ENCODE results near the gene SLC1A4.

- TF ChIP-seq CTCF (IDR thresholded peaks at IDR 0.05) (peak in 2 of 5 experiments; percentile 21 to 23), POLR2A (IDR thresholded peaks at IDR 0.05) (no peak), EP300 (IDR thresholded peaks at IDR 0.05; ENCODE audit: low read depth) (no peak)
Measured at GRCh38 chr2:65033178-65033577, 44.0 kb downstream of the SLC1A4 start.

All from transverse colon (tissue), 3 donors.